ENCODE data around the gene SLC25A39.
A peak's percentile ranks its signal among the peaks of the same experiment; 100 is the strongest.
"Not testable (repeated sequence)": the region's sequence is repeated elsewhere in the genome, so short reads cannot be mapped to it uniquely, and the experiment has no call there.

Gene SLC25A39

GRCh38 chr17:44333371-44333770, 8.7 kb upstream of the SLC25A39 start:
- DNase-seq, result no peak

- peak; percentile 65 for DNase-seq
Measured at GRCh38 chr17:44331249-44331760, 6.7 kb upstream of the SLC25A39 start.

- DNase-seq, result not testable (repeated sequence)
Measured at GRCh38 chr17:44330263-44330662, 5.6 kb upstream of the SLC25A39 start.

- not testable (repeated sequence) for DNase-seq
Measured at GRCh38 chr17:44329516-44329915, 4.9 kb upstream of the SLC25A39 start.

GRCh38 chr17:44327715-44328449, 3.3 kb upstream of the SLC25A39 start:
- no peak for DNase-seq

GRCh38 chr17:44326861-44327444, 2.3 kb upstream of the SLC25A39 start:
- DNase-seq, result peak; percentile 94

GRCh38 chr17:44324092-44324570, 492 bp downstream of the SLC25A39 start:
- no peak for DNase-seq

- no peak for DNase-seq
Measured at GRCh38 chr17:44323359-44324091, 1.1 kb downstream of the SLC25A39 start.

- no peak for DNase-seq
Measured at GRCh38 chr17:44322236-44322895, 2.3 kb downstream of the SLC25A39 start.

- no peak for DNase-seq
Measured at GRCh38 chr17:44321246-44322120, 3.1 kb downstream of the SLC25A39 start.

GRCh38 chr17:44320066-44320465, 4.6 kb downstream of the SLC25A39 start:
- DNase-seq, result no peak

- DNase-seq, result no peak
Measured at GRCh38 chr17:44318077-44318892, 6.3 kb downstream of the SLC25A39 start.

- DNase-seq, result no peak
Measured at GRCh38 chr17:44317545-44317944, 7.1 kb downstream of the SLC25A39 start.

- no peak for DNase-seq
Measured at GRCh38 chr17:44315760-44316731, 8.6 kb downstream of the SLC25A39 start.

- DNase-seq, result peak; percentile 57
Measured at GRCh38 chr17:44314869-44315661, 9.6 kb downstream of the SLC25A39 start.

- DNase-seq, result no peak
Measured at GRCh38 chr17:44314524-44314868, 10.1 kb downstream of the SLC25A39 start.

- DNase-seq, result no peak
Measured at GRCh38 chr17:44314031-44314430, 10.6 kb downstream of the SLC25A39 start.

- DNase-seq, result no peak
Measured at GRCh38 chr17:44312396-44313104, 12.1 kb downstream of the SLC25A39 start.
